Stimulated activated CD4-positive, alpha-beta T cell treated with anti-CD3 and anti-CD28 coated beads, Interleukin-1b, Interleukin-23, amount 100 ng/mL, for 48 hours (primary cell): ENCODE data around the gene TMEM30A.

Experiments used
- DNase-seq: peaks from one replicate; pipeline ENCODE4 v3.0.0-alpha.2; 2020

Gene TMEM30A

GRCh38 chr6:75291331-75291730 lies 6.7 kb upstream of the TMEM30A start:
- no peak for DNase-seq

- DNase-seq = no peak
Observed at GRCh38 chr6:75290136-75290945, 5.7 kb upstream of the TMEM30A start.

DNA sequence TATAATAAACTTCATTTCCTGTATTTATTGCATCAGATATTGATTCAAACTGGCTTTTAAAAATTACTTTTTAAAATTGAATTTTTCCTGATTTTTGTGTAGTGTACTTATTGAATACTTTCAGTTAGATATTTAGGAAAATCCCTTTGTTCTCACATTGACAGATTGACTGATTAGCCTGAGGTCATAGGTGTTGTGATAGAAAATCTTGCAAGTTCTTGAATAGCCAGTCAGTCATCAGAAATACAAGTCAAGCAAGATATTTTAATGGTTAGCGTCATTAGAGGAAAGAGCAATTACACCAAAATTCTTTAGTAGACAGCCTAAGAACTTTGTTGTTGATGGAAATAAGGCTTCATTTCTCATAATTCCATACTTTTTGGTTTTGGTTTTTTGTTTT lies 3.4 kb upstream of the TMEM30A start:
- no peak for DNase-seq

DNA sequence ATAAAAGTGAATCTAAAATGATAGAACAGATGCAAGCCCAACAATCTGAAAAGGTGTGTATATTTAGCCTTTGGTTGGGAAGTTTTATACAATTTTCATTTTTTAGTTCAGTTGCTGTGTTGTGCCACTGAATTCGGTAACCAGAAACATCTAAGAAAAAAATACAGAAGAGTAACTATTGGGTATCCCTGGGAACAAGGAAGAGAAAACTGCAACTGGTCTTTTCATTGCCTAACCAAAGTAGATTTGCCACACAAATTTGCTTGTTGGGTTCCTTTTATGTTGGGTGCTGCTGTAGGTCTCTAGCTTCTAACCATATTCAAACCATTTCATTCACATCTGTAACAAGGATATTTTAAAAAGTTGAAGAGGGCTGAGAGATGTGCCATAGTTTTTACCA lies 2.8 kb upstream of the TMEM30A start:
- DNase-seq = no peak

GRCh38 chr6:75286955-75287354 lies 2.4 kb upstream of the TMEM30A start:
- no peak for DNase-seq

- no peak for DNase-seq
Observed at GRCh38 chr6:75285283-75285639, 669 bp upstream of the TMEM30A start.

- DNase-seq = no peak
Observed at GRCh38 chr6:75283907-75284631, 523 bp downstream of the TMEM30A start.

DNA sequence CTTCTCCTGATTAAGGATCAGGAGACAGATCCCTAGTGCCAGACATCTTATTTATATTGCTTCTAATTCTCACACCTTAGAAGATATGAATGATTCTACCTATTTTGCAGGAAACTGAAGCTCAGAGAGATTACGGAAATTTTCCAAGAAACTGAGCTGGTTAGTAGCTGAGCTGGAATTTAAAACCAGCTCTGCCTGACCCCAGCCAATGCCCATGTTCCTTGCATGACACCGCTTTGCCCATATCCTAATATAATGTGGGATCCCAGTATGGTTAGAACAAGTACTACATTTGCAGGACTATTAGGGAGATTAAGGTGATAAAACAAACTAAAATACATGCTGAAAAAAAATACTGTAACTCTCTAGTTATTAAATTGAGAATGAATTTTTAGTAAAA lies 1.9 kb downstream of the TMEM30A start:
- DNase-seq = no peak

DNA sequence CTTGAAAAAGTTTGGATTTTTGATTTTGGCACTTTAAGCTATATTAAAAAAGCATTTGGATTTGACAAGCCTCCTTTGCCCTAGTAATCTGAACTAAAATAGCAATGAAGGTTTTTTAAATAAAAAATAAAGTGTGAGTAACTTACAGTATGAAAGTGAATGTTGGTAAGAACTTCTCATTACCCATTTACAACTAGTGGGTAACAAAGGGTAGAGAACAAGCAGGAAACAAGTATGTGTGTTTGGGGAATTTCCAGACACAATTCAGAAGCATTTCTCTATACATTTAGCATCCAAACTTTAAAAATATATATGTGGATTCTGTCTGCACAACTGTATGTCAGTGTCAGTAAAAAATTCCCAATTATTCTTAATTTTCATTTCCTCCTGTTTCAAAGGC lies 2.9 kb downstream of the TMEM30A start:
- no peak for DNase-seq

- no peak for DNase-seq
Observed at GRCh38 chr6:75280131-75280855, 4.3 kb downstream of the TMEM30A start.

- no peak for DNase-seq
Observed at GRCh38 chr6:75279418-75279817, 5.2 kb downstream of the TMEM30A start.

- DNase-seq = no peak
Observed at GRCh38 chr6:75278474-75279077, 6.0 kb downstream of the TMEM30A start.

GRCh38 chr6:75275067-75275466 lies 9.5 kb downstream of the TMEM30A start:
- no peak for DNase-seq

- no peak for DNase-seq
Observed at GRCh38 chr6:75273009-75273408, 11.6 kb downstream of the TMEM30A start.

GRCh38 chr6:75272145-75272840 lies 12.3 kb downstream of the TMEM30A start:
- DNase-seq = no peak

DNA sequence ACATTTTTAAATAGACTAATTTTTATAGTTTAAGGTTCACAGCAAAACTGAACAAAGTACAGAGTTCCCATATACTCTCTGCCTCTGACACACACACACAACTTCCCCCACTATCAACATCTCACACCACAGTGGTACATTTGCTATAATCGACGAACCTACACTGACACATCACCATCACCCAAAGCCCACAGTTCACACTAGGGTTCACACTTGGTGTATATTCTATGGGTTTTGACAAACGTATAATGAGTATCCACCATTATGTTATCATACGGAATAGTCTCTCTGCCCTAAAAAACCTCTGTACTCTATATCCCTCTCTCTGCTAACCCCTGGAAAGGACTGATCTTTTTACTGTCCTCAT lies 15.6 kb downstream of the TMEM30A start:
- DNase-seq = no peak

DNA sequence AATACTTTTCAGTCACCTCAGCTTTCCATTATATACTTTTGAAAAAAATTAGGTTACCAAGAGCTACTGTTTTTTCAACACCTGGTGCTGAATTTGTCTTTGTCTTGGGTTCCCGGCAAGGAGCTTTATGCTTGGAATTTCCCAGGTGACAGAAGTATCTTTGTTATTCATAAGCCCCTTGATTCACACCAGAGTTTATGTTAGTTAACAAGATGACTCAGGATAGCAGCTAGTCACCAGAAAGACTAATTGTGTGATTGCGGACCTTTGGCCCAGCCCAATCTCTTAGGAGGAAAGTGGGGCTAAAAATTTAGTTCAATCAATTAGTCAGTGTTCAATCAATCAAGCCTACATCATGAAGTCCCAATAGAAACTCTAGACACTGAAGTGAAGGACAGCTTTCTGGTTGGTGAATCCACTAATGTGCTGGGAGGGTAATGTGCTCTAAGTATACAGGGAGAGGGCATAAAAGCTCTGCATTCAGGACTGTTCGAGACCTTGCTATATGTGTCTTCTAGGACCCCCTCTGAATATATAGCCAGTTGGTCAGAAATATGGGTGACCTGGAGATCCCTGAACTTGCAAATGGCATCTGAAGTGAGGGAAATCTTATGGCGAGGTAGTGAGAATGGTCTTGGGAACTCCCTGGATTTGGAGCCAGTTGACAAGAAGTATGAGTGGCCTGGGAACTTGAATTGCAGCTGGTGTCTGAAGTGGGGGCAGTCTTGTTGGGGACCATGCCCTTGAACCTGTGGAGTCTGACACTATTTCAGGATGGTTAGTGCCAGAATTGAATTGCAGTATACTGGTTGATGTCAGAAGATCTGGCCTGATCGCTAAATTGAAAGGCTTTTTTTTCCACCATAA lies 16.2 kb downstream of the TMEM30A start:
- DNase-seq = no peak

DNA sequence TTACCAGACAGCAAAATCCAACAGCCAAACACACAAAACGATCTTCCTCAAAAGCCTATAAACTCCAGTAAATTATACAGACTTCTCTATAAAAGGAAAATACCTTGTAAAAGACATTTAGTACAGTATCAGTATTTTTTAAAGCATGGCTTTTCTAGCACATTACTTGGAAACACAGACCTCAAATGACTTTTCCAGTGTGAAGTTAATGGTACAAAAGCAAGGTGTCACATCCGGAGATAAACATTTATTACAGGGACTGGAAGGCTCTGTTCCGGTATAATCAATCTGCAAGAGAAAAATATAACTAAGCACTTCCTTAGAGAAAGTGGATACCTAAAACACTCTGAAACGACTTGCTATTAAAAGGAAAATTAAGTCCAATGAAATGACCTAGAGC lies 17.1 kb downstream of the TMEM30A start:
- DNase-seq = no peak

DNA sequence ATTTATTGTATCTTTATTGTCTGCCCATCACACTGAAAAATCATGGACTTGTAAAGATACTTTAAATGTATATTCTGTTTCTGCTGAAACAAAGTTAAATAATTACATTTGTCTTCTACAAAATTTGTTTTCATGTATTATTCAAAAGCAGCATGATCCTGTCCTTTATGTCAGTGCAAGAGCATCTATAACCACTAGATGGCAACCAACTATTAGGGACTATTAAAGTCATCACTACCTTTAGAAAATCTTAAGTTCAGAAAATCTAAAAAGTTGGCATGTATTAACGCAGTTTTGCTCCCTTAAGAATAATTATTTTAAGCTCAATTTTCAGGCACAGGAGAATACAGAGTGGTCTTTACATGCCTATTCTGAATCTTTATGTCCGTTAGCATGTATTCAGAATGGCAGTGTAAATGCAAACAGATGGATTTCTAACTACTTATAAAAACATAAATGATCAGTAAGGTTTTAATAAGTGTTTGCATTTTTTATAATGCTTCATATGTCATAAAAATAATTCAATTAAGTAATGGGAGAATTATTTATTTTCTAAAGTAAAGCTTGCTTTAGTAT lies 17.8 kb downstream of the TMEM30A start:
- DNase-seq = no peak

DNA sequence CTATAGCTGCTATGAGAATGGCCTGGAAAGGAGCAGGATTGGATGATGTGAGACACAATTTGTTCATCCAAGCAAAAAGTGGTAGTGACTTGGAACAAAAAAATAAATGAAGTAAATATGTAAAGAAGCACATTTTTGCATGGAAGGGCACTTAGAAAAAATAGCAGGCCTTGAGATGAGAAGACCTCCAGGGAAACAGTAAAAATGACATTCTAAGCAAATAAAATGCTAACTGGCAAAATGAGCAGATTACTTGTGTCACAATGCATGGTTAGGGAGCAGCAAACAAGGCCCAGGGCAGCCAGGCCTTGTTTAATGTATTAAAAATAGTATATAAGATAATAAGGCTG lies 21.2 kb downstream of the TMEM30A start:
- no peak for DNase-seq

DNA sequence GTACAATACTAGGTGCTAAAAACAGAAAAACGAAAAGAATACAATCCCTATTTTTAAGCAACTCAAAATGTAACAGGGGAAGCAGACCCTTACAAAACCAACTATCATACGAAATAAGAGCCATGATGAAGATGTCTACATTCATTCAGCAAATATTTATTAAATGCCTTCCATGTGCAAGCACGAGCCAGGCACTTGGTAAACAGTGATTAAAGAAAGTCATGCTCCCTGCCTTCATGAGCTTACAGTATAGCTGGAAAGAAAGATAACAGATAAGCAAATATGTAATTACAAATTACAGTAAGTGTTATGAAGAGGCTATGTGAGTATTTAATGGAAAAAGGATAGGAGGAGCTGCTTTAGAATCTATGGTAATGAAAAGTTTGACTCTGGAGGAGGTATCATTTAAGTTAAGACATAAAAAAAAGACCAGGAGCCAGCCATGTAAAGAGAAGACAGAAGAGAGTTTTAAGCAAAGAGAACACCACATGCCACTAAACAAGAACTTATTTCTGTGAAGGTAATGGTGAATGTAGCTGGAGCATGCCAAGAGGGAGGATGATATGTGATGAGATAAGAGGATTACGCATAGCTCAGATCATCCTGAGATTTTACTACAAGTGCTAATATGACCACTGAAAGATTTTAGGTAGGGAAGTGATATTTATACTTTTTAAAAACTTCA lies 21.7 kb downstream of the TMEM30A start:
- DNase-seq = no peak
